NCI-H1092 (cell line): ENCODE results near the gene GNG8.

Experiments used
- DNase-seq: peaks from one replicate; lab custom pipeline; 2025; lab: John Stamatoyannopoulos, UW

Gene GNG8

DNA sequence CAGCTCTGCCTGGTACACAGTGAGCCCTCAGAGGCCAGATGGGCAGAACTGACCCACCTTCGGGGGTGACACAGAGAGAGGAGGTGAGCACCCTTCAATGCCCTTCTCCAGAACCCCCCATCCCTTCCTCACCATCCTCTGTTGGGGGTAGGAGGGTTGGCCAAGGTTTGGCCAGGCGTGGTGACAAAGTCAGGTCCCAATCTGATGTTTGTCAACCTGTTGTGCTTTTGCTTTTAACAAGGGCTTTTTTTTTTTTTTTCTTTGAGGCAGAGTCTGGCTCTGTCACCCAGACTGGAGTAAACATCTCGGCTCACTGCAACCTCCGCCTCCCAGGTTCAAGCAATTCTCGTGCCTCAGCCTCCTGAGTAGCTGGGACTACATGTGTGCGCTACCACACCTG is 18.4 kb downstream of the GNG8 start:
- DNase-seq, result no peak

DNA sequence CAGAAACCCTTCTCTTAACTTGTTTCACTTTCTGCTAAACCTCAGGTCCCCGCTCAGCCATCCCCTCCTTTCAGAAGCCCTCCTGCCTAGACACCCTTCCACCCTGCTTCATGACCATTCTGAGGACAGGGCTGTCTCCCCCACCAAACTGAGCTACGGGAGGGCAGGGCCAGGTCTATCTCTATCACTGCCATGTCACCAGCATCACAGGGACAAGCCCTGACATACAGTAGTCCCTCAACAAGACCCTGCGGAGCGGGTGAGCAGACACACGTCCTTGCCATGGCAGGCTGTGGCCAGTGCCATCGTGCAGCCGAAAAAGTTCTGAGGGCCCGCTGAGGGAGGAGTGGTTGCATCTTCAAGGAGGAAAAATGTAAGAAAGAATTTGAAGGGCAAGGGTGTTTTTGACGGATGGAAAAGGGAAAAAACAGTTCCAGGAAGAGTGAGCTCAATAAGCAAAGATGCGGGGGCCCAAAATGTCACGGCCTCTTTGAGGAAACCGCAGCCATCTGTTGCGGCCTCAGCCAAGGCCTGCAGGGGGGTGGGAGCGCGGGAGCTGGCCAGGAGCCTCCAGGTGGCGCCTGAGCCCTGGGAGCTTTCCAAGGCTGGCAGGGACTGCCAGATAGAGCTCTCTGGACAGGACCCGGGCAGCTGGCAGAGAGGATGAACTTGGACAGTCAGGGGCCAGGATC is 19.2 kb downstream of the GNG8 start:
- DNase-seq, result peak; percentile 37

DNA sequence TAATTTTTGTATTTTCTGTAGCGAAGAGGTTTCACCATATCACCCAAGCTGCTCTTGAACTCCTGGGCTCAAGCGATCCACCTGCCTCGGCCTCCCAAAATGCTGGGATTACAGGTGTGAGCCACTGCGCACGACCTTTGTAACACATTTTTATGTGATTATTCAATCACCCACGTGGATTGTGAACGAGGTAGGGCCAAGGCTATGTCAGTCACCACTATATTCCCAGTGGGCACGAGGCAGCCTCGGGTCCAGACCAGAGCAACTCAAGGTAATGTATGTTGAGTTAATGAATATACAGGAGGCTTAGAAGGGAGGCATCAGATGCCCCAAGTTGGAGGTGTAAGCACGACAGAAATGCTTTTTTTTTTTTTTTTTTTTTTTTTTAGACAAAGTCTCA is 20.0 kb downstream of the GNG8 start:
- no peak for DNase-seq

DNA sequence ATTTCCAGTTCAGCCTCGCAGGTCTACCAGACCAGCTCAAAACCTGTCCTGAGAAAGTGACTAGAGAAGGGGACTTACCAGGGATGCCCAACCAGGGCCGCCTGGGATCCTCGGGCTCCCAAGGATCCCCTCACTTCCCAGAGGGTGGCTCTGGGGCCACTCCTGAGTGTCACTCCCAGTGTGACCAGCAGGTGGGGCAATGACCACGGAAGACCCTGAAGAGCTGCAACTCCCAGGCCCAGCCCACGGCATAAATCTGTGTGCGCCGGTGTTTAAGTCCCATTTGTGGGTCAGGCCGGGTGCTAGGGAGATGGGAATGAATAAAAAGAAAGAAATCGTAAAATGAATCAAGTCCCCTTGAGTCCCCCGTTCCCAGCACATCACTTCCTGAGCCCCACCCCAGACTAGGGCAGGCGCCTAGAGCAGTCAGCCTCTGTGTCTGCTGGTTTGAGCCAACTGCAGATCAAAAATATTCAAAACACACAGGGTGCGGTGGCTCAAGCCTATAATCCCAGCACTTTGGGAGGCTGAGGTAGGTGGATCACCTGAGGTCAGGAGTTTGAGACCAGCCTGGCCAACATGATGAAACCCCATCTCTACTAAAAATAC is 21.8 kb downstream of the GNG8 start:
- peak; percentile 31 for DNase-seq

DNA sequence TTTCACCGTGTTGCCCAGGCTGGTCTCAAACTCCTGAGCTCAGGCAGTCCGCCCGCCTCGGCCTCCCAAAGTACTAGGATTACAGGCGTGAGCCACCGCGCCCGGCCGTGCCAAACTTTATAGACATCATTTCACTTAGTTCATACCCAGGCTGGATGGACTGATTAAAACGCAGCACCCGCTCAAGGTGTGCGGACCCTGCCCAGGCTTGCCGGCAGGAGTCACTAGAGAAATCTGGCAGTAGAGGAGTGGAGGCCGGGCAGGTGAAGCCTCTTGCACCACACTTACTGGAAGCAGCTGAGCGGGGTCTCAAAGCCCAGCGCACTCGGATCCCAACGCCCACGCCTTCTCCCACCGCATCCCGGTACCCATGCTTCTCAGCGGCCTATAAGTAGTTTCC is 22.5 kb downstream of the GNG8 start:
- DNase-seq, result no peak

DNA sequence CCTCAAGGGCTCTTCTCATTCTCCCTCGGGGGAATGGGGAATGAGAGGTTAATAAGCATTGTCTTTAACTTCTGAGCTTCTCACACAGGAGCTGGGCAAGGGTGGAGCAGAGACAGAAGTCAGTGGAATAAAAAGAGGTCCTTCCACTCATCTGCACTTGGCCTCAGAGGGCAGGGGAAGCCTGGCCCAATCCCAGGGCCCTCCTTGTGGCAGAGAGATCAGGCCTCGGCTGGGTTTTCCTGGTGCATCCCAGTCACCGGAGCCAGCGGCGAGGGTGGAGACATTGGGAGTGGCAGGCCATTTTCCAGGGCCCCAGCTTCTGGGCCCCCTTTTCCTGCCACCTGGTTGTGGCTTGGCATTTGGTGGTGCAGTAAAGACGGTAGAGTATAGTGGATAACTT is 24.2 kb downstream of the GNG8 start:
- DNase-seq, result no peak

DNA sequence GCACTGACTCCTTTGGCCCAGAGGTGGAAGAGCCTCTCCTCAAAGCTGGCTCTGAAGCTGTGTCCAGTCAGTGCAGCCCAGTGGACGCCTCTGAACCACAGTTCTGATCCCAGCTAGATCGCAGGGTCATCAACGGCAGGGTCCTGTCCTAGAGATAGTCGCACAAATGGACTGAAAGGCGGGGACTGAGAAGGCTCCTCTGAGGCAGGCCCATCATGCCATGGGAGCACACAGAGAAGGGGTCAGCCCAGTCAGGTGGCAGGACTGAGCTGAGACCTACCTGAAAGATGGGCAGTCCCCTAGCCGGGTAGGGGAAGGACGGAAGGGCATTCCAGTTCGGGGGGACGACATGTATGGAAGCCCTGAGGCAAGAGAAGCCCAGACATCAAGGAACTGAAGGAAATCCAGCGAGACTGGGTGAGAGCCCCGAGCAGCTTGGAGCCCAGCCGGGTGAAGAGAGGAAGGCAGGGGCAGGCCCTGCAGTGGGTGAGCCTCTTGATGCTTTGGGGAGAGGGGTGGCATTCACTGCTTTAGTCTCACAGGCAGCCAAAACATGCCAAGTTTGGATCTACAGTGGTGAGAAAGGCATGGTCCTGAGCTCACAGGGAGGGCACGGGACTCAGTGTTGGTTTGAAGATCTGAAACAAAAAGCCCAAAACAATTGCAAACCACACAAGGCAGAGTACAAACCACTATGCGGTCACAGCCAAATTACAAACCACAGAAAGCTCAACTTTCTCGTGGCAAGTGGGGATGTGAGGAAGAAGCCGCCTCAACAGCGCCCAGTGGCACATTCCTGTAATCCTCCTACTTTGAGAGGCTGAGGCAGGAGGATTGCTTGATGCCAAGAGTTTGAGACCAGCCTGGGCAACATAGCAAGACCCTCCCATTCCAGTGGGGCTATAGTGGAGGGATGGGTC is 24.9 kb downstream of the GNG8 start:
- no peak for DNase-seq

DNA sequence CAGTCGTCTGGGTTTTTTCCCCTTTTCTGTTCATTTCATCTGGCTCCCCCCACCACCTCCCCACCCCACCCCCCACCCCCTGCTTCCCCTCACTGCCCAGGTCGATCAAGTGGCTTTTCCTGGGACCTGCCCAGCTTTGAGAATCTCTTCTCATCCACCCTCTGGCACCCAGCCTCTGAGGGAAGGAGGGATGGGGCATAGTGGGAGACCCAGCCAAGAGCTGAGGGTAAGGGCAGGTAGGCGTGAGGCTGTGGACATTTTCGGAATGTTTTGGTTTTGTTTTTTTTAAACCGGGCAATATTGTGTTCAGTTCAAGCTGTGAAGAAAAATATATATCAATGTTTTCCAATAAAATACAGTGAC is 25.6 kb downstream of the GNG8 start:
- no peak for DNase-seq

DNA sequence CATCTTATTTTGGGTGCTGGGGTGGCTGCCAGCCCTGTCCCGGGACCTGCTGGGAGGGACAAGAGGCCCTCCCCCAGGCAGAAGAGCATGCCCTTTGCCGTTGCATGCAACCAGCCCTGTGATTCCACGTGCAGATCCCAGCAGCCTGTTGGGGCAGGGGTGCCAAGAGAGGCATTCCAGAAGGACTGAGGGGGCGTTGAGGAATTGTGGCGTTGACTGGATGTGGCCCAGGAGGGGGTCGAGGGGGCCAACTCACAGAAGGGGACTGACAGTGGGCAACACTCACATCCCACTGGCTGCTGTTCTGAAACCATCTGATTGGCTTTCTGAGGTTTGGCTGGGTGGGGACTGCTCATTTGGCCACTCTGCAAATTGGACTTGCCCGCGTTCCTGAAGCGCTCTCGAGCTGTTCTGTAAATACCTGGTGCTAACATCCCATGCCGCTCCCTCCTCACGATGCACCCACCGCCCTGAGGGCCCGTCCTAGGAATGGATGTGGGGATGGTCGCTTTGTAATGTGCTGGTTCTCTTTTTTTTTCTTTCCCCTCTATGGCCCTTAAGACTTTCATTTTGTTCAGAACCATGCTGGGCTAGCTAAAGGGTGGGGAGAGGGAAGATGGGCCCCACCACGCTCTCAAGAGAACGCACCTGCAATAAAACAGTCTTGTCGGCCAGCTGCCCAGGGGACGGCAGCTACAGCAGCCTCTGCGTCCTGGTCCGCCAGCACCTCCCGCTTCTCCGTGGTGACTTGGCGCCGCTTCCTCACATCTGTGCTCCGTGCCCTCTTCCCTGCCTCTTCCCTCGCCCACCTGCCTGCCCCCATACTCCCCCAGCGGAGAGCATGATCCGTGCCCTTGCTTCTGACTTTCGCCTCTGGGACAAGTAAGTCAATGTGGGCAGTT is 26.2 kb downstream of the GNG8 start:
- no peak for DNase-seq

DNA sequence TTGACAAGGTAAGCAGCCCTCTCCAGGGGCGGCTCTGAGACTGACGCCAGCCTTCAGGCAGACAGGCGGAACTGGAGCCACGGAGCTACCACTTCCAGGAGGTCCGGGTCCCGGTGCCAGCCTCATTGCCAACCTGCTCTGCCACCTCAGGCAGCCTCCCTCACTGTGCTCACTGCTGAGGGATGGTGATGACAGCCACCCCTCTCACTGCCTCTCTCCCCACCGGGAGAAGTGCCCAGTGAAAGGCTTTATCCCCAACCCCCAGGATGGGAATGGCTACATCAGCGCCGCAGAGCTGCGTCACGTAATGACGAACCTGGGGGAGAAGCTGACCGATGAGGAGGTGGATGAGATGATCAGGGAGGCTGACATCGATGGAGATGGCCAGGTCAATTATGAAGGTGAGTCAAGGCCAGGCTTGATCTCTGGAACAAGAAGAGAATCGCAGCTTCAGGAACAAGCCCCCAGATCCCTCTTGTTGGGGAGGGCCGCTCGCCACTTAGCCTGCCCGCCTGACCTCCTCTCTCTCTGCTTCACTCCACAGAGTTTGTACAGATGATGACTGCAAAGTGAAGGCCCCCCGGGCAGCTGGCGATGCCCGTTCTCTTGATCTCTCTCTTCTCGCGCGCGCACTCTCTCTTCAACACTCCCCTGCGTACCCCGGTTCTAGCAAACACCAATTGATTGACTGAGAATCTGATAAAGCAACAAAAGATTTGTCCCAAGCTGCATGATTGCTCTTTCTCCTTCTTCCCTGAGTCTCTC is 27.2 kb downstream of the GNG8 start:
- DNase-seq, result no peak

DNA sequence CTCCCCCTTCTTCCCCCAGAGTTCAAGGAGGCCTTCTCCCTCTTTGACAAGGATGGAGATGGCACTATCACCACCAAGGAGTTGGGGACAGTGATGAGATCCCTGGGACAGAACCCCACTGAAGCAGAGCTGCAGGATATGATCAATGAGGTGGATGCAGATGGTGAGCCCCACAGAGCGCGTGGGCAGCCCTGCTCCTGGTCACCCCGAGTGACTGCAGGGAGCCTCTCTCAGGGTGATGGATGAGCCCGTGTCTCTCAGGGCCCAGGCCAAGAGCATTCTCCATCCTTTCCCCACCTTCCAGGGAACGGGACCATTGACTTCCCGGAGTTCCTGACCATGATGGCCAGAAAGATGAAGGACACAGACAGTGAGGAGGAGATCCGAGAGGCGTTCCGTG is 27.8 kb downstream of the GNG8 start:
- DNase-seq, result no peak

DNA sequence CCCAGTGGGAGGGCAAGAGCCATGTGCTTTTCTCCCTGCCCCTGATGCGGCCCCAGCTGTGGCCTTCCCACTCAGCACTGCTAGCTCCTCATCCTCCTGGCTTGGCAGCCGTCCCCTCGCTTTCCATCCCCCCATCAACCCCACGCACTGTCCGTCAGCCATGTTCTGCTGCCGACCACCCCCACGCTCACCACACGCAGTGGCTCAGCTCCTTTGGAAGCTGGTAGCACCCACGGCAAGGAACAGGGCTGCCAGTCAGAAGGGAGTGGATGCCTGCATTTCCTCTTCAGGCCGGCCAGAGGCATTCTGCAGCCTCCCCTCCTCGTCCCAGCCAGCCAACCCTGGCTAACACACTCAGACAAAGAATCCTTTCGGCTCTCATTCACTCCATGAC is 28.6 kb downstream of the GNG8 start:
- DNase-seq, result no peak

DNA sequence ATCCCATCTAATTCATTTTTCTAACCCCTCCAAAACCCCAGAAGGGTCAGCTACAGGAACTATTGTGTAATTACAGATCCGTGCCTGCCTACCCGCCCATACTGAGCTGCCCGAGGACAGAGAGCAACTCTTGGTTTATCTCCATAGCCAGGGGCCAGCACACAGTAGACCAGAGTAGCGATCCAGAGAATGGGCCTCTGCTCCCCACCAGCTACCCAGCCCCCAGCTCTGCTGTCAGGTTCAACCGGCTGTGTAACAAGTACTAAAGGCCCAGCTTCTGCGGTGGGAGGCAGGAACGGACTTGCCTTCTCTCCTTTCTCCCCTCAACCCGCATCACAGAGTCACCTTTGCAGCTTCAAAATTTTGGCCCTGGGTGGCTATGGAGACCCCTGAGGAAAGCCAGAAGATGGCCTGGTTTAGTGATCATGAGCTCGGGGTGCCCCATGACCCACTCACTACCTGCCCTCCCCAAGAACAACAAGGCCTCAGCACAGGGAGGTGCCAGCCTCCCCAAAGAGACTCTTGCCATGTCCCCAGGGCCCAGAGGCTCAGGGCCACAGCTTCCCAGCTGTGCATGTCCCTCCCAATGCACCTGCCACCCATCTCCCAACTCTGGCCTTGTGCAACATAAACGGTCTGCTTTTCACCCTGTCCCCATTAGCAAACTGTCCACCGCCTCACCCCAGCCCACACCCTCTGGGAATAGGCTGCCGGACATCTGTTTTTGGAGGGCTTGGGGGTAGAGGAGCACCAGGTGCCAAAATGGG is 29.1 kb downstream of the GNG8 start:
- DNase-seq, result no peak

DNA sequence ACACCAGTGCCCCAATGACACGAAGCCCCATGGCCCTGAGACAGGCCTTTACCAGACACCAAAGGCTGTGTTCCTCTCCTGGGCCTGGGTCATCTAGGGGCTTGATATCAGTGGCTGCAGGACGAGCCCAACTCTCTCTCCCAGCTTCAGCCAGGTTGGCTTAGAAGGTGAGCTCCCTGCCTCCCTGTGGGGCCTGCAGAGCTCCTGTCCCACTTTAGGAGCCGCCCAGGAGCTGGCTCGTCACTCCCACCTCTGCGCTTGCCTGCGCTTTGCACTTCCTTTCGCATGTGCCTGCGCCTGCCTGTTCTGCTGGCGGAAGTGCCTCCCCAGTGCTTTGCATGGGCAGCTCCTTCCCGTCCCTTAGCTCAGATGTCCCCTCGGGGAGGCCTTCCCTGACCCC is 30.0 kb downstream of the GNG8 start:
- DNase-seq, result no peak

DNA sequence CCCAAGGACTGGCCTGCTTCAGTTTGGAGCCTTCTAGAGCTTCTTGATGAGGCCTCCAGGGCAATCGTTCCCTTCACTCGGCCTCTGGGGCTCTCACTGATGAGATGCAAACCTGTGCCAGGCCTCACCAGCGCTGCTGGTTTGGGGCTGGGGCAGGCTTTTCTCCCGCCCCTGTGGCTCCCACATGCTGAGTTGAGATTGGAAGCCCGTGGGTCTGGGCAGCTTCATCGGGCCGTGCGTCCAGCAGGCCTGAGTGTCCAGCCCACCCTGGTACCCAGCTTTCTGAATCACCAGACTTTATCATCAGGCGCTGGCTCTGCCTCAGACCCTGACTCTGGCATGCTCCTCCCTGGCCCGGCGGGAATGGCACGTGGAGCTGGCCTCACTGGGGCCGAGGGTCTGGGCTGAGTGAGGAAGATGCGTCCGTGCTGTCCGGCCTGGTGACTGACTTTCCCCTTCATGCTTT is 30.6 kb downstream of the GNG8 start:
- DNase-seq, result no peak

DNA sequence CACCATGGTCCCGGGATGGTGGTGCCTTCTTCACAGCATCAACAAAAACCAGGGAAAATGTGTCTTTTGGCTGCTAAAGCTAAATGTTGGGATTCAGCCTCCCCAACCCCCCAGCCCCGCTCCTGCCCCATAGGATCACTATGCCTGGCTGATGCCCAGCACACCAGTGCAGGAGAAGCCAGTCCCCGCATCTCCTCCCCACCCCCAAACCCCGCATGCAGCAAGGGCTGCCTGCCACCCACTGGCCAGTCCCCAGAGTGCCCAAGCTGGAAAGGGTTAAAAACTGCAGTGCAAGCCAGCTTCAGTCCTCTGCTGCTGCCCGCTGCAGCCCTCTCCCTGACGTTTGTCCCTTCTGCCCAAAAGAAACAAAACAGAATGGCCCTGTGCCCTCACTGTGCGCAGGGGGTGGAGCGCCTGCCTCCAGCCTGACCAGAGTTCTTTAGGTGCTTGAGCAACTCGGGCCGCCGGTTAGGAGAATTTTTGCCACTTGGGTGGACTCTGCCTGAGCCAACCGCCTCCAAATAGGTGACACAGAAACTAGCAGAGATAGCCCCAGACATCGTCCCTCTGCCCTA is 31.1 kb downstream of the GNG8 start:
- no peak for DNase-seq

DNA sequence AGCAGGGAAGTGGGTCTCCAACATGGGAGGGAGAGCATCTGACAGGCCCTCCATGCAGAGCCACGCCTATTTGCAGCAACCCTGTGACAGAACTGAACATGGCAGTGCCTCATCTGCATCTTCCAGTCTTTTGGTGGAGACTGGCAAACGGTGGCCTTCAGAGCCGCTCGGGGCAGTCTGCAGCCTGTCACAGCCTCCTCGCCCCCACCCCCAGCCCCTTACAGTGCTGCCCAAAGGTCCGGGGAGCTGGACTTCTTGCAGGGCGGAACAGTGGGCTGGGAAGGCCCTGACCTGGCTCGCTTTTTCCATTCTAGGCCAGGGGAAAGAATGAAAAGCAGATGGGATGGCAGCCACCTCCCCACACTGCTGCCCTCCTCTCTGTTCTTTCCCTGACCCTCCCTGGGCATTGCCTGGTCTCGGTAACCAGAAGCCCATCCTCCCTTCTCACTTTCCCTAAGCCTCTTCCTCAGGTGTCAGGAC is 32.2 kb downstream of the GNG8 start:
- DNase-seq, result no peak

DNA sequence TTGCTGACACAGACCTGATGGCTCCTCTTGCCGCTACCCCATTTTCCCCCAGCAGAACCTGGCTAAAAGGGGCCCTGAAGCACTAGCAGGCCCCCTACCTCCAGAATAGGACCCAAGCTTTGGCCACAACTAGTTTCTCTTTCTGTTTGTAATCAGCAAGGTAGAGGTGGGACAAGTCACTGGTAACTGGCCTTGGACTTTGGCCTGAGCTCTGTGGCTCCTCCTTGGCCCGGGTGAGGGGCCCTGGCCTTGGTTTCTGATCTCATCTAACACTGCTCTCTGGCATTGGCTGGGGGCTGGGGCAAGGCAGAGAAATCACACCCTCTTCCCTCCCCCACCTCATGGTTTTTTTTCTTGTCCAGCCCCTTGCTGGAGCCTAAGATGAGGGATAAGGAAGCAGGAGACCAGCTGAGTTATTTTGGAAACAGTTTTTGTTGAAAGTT is 32.8 kb downstream of the GNG8 start:
- no peak for DNase-seq

DNA sequence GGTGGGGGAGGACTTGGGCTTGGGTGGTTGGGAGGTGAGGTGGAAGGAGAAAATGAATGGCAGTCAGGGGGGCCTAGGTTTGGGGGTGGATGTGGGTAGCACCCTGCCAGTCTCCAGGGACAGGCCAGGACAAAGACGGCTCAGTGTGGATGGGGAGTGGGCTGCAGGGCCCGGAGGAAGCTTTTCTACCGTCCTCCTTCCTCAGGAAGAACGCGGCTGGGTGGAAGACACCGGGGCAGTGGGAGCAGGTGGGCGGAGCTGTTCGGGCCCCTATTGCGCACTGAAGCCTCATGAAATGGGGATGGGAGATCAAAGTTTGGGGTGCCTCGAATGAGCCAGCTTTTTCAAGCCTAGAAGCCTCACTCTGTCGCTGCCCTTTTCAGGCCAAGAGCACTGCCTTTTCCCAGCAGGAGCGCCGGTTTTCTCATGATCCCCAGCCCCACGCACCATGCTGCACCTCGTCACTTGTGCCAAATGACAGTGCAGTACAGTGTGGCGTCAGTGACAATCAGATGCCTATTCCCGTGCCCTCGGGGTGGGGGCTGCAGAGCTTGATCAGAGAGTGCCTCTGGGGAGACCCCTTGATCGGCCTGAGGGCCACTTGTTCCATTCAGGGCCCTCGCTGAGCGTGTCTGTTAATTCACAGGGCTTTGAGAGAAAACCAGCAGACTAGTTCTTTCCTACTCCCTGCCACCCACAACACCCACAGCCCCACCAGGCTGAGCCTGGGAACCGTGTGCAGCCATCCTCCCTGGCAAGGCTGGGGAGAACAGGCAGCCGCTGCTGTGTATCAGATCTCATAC is 33.4 kb downstream of the GNG8 start:
- DNase-seq, result no peak
